ENCODE results near the gene DDAH1.
"Not testable (repeated sequence)": the region's sequence is repeated elsewhere in the genome, so short reads cannot be mapped to it uniquely, and the experiment has no call there.

The DDAH1 gene

DNA sequence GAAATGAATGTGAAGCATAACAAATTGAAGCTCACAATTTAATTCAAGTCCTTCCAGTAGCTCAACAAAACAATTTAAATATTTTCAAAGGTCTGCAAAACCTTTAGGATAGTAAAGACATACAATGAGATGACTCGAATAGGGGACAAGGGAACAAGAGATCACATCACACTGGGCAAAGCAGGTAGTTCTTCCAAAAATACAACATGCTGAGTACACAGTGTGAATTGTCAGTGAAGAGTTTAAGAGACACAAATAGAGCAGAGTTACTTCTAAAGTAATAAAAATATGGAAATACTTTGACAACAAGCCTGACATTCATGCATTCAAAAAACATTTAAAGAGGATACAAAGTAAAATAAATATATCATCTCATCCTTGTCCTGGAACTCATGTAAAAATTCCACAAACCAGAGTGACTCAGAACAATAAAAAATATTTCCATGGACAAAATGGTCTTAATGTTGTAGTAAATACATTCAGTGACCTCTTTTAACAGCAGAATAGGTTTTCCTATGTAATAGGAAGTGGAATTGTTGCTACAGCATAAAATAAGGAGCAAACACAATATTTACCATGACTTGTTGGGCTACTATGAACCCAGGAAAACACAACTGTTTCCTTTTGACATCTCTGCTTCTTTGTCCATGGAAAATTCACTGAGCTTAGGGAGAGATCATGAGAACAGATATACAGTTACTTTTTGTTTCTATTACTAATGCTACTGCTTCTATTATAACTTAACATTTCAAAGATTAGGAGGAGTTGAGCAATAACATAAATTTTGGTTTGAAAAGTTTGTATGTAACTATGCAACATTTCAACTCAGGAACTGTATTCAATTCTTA, 104.9 kb downstream of the DDAH1 start:
- no peak for DNase-seq (ENCODE audit: low spot score)

DNA sequence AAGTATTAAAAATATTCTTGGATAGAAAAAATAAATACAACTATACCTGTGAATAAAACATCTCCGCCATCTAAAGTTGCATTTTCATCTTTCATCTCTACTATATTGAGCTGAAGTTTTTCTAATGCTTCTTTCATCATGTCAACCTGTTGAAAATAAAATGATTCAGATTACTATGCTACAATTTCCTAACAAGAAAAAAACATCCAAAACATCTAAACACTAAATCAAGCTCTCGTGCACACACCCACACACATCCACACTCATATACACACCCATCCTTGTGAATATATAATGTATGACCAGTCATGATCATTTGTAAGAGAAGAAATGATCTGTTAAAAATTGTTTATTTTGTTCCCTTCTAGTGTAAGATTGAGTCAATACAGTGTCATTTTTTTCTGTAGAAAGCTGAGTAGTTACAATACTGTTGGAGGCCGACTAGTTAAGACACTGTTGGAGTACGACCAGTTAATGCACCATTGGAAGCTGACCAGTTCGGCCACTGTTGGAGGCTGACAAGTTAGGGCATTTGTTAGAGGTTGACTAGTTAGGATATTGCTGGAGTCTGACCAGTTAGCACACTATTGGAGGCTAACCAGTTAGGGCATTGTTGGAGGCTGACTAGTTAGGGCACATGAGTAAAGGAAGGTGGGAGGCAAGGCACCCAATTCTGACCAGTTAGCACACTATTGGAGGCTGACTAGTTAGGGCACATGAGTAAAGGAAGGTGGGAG, 106.1 kb downstream of the DDAH1 start:
- no peak for DNase-seq (ENCODE audit: low spot score)

DNA sequence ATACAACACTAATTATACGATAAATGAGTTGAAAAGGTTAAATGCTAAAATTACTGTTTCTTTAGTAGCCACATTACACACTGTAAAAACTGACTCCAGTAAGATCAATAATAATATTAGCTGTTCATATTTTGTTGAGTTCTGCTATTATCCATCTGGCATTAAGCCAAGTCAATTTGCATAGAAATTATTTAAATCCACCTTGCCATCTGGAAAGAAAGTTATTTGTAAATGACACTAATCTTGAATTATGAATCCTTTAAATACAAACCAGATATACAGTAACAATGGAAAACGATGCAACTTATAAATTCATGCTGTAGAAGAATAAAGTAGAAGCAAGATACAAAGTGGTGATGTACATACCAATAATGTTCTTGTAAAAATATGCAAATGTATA, 107.1 kb downstream of the DDAH1 start:
- DNase-seq (ENCODE audit: low spot score): no peak

DNA sequence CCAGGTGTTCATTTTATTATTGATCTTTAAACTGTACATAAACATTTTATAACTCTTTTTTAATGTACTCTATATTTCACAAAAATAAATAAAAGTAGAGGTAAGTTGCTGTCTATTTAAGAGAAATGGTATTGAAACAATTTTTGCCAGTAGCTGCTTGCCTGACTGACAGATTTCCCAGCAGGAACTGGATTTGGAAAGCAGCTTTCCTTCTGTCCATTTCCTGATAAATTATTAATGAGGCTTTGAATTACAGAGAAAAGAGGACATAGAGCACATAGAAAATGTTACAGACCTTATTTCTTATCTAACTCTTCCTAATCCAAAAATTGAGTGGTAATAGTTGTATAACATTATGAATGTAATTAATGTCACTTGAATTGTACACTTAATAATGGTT, 108.8 kb downstream of the DDAH1 start:
- DNase-seq (ENCODE audit: low spot score): no peak

DNA sequence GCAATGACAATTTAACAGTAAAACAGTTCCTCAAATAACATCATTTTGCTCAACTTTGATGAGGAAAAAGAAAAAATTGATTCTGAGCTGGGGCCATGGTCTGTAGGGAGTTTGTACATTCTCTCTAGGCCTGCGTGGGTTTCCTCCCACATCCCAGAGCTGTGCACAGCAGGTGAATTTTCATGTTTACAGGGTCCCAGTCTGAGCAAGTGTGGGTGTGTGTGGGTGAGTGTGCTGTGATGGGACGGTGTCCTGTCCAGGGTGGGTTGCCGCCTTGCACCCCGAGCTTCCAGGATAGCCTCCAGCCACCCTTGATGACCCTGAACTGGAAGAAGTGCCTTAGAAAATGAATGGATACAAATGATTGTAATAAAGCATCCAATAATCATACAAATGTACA, 112.9 kb downstream of the DDAH1 start:
- DNase-seq (ENCODE audit: low spot score): no peak

DNA sequence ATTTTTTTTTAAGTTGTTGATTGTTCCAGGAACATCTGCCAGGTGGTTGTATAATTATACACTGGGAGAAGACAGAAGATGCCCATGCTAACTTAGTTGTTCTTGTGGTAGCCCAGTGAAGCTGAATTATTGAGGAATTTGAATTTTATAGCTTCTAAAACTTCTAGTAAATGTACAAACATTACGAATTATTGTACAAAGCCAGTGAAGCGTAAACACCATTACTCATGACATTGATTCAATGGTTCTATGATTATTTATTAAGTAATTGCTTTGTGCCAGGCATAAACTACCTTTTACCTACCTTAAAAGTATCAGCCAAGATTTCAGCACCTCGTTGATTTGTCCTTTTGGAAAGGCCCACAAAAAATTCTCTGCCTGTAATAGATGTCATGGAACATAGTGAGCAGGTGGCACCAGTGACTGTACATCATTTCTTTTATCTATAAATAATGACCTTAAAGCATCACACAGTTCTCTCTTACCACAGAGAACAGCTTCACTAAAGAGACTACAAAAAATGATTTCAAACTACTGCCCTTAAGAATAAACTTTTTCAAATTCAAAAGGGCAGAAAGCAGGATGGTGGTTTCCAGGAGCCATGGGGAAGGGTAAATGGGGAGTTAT, 113.6 kb downstream of the DDAH1 start:
- no peak for DNase-seq (ENCODE audit: low spot score)

DNA sequence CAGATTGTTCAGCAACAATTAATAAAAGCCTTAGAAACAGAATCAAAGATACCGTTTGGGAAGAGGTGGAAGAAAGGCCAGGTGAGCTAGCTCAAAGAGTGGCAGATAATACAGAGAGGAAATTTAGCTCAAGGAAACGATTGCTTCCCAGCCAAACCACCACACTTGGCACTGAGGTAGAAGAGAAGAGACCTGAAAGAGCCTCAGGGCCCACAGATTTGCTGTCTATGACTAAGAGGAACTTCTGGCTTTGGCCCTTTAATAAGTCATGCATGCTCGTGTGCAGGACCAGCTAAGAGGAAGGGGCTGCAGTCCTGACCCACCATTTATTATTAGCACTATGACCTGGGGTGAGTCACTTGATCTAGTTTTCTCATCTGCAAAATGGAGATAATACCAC, 115.7 kb downstream of the DDAH1 start:
- no peak for DNase-seq (ENCODE audit: low spot score)

DNA sequence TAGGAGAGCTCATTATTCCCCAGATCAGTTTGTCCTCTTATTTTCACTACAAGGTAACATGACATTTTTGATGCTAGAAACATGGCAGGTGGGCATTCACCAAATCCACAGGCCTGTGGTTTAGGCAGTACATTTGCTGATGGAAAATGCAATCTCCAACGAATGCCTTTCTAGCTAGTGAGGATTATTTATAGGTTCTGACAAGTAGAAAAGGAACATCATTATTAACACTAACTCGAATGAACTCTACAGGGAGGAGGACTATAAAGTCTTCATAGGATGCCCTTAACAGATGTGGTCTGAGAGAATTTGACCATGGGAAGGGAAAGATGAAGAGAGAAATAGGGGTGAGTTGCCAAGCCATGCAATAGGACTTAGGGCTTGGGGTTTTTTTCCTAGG, 117.1 kb downstream of the DDAH1 start:
- no peak for DNase-seq (ENCODE audit: low spot score)

DNA sequence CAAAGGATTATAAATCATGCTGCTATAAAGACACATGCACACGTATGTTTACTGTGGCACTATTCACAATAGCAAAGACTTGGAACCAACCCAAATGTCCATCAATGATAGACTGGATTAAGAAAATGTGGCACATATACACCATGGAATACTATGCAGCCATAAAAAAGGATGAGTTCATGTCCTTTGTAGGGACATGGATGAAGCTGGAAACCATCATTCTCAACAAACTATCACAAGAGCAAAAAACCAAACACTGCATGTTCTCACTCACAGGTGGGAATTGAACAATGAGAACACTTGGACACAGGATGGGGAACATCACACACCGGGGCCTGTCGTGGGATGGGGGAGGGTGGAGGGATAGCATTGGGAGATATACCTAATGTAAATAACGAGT, 117.7 kb downstream of the DDAH1 start:
- DNase-seq (ENCODE audit: low spot score): not testable (repeated sequence)

DNA sequence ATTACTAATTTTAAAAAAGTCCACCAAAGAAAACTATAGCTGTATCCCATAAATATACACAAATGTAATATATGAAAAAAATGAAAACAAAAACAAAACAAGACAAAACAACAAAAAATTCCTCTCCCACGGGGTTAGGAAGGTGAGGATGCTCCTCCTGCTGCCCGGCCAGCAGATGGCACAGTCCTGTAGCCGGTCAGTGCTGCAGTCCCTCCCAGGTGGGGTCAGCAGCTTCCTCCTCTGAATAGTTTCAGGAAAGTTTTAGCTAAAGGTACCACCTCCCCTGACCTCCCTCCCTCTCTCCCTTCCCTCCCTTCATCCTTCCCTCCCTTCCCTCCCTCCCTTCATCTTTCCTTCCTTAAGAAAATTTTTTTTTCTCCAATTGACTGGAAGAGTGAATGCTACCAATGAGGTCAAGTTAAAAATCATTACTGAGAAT, 120.7 kb downstream of the DDAH1 start:
- DNase-seq (ENCODE audit: low spot score): no peak

DNA sequence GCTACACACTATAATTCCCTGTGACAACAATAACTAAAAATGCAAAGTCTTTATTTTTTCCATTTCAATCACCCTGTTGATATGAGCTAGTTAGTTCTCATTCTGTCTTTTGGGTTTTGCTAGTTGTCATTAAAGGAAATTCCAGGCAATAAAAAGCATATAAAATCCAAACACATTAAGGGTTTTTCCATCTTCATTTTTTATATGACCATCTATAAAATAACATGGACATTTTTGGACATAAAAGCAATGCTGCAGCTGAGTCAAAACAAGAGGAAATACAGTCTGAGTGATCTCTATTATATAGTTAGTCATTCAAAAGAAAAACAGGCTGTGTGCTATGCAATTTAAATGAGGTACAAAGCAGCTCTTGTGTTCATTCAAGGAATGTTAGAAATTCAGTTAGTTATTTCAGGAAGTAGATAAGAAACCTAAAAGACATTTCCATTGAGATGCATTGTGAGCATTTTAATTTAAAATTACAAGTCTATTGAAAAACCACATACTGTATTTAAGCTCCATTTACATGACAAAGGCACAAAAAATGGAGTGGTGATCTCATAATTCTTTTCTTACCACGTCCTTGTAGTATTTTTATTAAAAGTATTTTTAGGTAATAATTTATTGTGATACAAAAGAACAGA, 121.2 kb downstream of the DDAH1 start:
- DNase-seq (ENCODE audit: low spot score): no peak

DNA sequence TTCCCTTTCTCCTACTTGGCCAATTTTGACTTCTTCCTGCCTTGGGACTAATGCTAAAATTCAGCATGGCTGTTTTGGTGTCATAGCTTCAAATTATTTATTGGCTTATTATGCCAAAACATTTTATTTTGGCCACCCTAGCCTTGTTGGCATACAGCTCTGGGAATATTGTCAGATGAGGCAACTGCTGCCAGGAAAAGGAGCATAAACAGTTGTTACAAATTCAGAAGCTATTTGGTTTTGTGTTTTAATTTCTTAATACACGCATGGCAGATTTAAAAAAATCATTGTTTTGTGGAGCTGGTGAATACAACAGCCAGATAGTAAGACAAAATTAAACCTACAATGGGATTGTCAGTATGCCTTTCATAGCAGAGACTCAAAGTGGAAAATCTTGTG, 121.7 kb downstream of the DDAH1 start:
- DNase-seq (ENCODE audit: low spot score): no peak

DNA sequence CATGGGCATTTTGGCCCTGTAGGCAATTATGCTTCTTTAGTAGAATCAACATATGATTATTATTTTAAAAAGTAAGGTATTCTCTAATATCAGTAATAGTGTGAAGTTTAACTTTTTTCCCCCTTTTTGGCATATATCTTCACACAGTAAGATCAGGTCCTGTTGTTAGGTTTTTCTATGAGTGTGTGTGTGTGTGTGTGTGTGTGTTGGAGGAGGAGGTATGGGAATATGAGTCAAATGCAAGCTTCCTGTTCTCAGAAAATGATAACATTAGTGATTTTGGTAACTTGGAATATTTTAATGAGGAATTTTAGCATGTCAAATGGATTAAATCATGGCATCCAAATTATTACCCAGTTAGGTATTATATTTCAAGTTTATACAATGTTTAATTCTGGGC, 122.8 kb downstream of the DDAH1 start:
- DNase-seq (ENCODE audit: low spot score): no peak

DNA sequence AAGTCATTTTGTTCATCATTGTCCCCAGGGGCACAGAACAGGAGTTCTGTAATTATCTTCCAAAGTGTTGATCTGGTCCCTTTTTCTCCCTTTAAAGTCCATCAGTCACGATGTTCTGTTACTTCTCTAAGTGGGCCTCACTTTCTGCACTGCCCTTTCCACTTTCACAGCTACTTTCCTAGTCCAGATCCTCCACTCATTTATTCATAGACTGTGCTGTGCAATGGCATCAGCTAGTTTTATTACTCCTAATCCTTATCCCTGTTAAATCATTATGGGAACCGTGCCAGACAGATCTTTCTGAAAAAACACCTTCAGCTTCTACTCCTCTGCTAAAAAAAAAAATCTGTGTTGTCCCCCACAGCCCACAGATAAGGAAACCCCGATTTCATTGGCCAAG, 124.5 kb downstream of the DDAH1 start:
- DNase-seq (ENCODE audit: low spot score): no peak

DNA sequence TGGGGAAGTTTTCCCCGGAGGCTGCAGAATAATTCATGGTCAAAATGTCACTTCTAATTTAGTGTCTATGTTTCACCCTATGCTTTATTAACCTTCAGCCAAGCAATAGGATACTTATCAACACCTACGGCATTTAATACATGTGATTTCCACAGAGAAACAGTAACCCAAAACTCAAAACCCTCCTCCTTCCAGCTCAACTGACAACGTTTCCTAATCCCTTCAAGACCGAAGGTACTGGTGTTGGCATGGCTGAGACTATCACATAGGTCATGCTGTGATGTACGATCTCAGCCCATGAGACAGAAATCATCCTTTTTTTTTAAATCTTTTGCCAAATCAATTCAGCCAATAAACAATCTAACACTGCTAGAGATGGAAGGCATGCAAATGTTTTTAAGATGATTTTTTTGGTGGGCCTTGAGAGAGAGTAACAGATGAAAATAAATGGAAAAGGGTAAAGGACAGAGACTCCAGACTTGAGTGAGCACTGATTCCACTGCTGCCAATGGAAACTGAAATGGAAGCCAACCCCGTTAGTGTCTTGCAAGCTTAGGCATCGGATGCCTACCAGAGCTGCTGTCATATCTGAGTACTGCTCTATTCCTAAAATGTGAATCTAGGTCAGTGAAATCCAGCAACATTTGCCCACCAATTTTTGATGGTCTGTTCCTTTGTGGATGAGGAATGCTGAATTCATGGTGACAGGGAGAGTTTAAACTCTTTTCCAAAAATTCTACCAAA, 125.1 kb downstream of the DDAH1 start:
- DNase-seq (ENCODE audit: low spot score): no peak

DNA sequence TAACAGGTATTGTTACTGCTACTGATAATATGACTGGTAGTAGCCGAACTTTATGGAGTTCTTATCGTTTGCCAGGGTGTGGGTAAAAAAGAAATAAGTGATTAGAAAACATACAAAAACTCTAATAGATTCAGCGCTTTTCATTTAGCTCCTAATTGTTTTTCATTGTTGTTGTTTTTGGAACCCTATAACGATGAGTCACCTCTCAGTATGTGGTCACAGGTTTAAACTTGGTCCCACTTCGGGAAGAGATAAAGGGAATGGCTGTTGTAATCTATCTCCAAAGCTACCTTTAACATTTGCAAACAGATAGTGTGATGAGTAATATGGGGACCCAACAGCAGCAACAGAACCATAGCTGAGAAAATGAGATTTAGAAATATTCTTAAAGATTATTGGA, 125.9 kb downstream of the DDAH1 start:
- no peak for DNase-seq (ENCODE audit: low spot score)

DNA sequence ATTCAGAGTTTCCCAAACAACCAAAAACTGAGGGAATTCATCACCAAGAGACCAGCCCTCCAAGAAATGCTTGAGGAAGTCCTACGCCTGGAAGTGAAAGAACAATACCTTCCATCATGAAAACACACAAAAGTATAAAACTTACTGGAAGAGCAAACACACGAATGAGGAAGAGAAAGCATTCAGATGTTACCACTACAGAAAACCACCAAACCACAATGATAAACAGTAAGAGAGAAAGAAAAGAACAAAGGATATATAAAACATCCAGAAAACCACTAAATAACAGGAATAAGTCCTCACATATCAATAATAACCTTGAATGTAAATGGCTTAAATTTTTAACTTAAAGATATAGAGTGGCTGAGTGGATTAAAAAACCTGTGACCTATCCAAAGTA, 130.0 kb downstream of the DDAH1 start:
- no peak for DNase-seq (ENCODE audit: low spot score)

DNA sequence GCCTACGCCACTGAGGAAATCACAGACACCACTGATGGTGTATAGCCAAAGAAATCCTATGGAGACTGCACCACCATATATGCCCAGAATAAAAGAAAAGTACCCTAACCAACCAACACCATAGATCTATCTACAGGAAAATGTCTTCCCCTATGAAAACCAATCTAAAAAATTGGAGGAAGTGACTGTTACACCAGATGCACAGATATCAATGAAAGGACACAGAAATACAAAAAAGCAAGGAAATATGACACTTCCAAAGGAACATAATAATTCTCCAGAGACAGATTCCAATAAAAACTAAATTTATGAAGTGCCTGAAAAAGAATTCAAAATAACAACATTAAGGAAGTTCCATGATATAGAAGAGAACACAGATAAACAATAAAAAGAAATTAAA, 131.8 kb downstream of the DDAH1 start:
- no peak for DNase-seq (ENCODE audit: low spot score)

DNA sequence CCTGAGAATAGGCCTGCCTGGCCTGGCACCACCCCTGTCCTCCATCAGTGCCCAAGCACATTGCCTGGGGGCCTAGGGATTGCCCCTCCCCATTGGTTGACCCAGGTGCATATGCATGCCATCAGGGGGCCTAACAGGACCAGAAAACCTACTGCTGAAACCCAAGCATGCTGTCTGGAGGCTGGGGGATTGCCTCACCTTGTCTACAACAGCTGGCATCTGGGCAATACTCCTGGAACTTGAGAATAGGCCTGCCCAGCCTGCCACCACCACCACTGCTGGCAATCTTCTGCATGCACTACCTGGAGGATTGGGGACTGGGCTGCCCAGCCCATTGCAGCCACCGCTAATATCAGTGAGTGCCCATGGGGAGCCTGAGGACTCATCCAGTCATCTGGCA, 132.4 kb downstream of the DDAH1 start:
- no peak for DNase-seq (ENCODE audit: low spot score)

DNA sequence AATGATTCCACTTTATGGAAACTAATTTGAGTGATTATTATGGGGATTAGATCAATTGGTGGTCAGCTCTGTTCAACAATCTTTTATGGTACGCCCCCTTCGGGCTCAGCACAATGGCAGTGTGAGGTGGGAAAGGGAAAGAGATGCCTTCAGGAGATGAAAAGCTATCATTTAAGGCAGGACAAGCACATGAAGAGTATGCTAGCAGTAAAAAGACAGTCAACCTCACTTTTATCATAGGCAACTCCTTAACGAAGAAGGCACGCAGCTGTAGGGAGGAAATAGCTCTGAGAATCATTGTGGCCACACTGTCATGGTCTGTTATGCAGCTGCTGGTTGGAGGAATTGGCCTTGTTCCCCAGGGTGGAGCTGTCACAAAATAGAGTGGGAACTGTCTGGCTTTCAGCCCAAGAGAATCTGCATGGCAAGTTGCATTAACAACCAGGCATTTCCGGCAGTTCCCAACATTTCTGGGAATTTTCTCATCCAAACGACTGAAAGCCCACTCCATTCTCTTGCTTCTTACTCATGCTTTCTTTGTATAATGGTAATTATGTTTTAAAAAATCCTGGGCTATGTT, 134.2 kb downstream of the DDAH1 start:
- no peak for DNase-seq (ENCODE audit: low spot score)

DNA sequence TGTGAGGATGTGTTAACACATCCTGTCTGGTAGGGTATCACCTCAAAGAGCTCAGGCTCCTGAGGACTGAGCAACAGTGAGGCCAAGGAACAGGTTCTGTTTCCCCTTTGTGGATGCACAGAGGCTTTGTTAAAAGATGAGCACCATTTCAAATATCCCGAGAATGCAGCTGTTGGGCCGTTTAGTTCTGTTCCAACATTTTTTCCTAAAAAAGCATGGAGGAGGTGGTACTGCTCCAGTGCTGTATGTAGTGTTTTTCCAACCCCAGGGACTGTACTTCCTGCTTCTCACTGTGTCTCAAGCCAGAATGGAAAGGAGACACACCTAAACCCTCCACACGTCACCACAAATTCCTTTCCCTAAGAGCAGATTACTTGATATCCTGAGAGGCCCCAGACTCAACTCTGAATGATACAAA, 134.7 kb downstream of the DDAH1 start:
- DNase-seq (ENCODE audit: low spot score): no peak
